Trophoblast cell (in vitro differentiated cells and primary cell): Measurements from ENCODE around the gene SLC51B.
"Not testable (repeated sequence)": the region's sequence is repeated elsewhere in the genome, so short reads cannot be mapped to it uniquely, and the experiment has no call there.

Experiments used
- DNase-seq, 2 donors: peaks; one replicate each; pipeline ENCODE4 v3.0.0-alpha.2; 2016
- H2AFZ ChIP-seq: 2 replicates; pipeline ENCODE4 v1.6.1; 2013; ENCODE audit warnings: low read length, moderate library complexity, mild to moderate bottlenecking; ENCODE audit not compliant: insufficient read depth, poor library complexity
- H2AK5ac ChIP-seq: 2 replicates; pipeline ENCODE4 v1.6.1; 2013; ENCODE audit warnings: mild to moderate bottlenecking, low read length
- H2BK120ac ChIP-seq: 2 replicates; pipeline ENCODE4 v1.6.1; 2013; ENCODE audit warnings: low read length, mild to moderate bottlenecking, moderate library complexity; ENCODE audit not compliant: insufficient read depth, poor library complexity
- H2BK12ac ChIP-seq: 2 replicates; pipeline ENCODE4 v1.6.1; 2013; ENCODE audit warnings: mild to moderate bottlenecking, low read length, moderate library complexity
- H2BK5ac ChIP-seq: 2 replicates; pipeline ENCODE4 v1.6.1; 2013; ENCODE audit warnings: low read length, low read depth, moderate library complexity, mild to moderate bottlenecking; ENCODE audit not compliant: poor library complexity
- H3K14ac ChIP-seq: 2 replicates; pipeline ENCODE4 v1.6.1; 2013; ENCODE audit warnings: mild to moderate bottlenecking, low read length
- H3K18ac ChIP-seq: 2 replicates; pipeline ENCODE4 v1.6.1; 2013; ENCODE audit warnings: mild to moderate bottlenecking, low read length
- H3K23ac ChIP-seq: 2 replicates; pipeline ENCODE4 v1.6.1; 2013; ENCODE audit warnings: low read length
- H3K27ac ChIP-seq: 2 replicates; pipeline ENCODE4 v1.5.1; 2013; ENCODE audit warnings: low read depth, mild to moderate bottlenecking, inconsistent platforms, low read length, moderate library complexity
- H3K27me3 ChIP-seq: 2 replicates; pipeline ENCODE4 v1.6.1; 2013; ENCODE audit warnings: inconsistent platforms, mild to moderate bottlenecking, low read length, moderate library complexity; ENCODE audit not compliant: insufficient read depth
- H3K36me3 ChIP-seq, 2 experiments: 1 replicate in 1 of 2; 2 replicates in 1 of 2; pipeline ENCODE4 v1.6.1; 2013; ENCODE audit warnings: low read length in 2 of 2, mild to moderate bottlenecking in 2 of 2, moderate library complexity in 1 of 2; ENCODE audit not compliant: insufficient read depth in 2 of 2, control insufficient read depth in 1 of 2
- H3K4ac ChIP-seq: 2 replicates; pipeline ENCODE4 v1.6.1; 2013; ENCODE audit warnings: low read depth, mild to moderate bottlenecking, low read length, moderate library complexity
- H3K4me1 ChIP-seq, 2 experiments: 1 replicate in 1 of 2; 2 replicates in 1 of 2; pipeline ENCODE4 v1.6.1; 2013; ENCODE audit warnings: low read length in 2 of 2, mild to moderate bottlenecking in 2 of 2, moderate library complexity in 1 of 2; ENCODE audit not compliant: insufficient read depth in 2 of 2, control insufficient read depth in 1 of 2
- H3K4me2 ChIP-seq: 2 replicates; pipeline ENCODE4 v1.6.1; 2013; ENCODE audit warnings: inconsistent platforms, mild to moderate bottlenecking, low read length, moderate library complexity
- H3K4me3 ChIP-seq: 2 replicates; pipeline ENCODE4 v1.5.1; 2013; ENCODE audit warnings: mild to moderate bottlenecking, low read depth, low read length, inconsistent platforms
- H3K79me1 ChIP-seq: one replicate; pipeline ENCODE4 v1.6.1; 2013; ENCODE audit warnings: low read length
- H3K79me2 ChIP-seq: 2 replicates; pipeline ENCODE4 v1.6.1; 2013; ENCODE audit warnings: low read length, mild to moderate bottlenecking; ENCODE audit not compliant: control insufficient read depth, insufficient read depth, poor library complexity
- H3K9ac ChIP-seq: 2 replicates; pipeline ENCODE4 v1.6.1; 2013; ENCODE audit warnings: mild to moderate bottlenecking, low read length
- H3K9me3 ChIP-seq: 2 replicates; pipeline ENCODE4 v1.6.1; 2013; ENCODE audit warnings: low read depth, mild to moderate bottlenecking, control low read depth, inconsistent platforms, low read length; ENCODE audit not compliant: insufficient read depth
- H4K12ac ChIP-seq: 2 replicates; pipeline ENCODE4 v1.6.1; 2013; ENCODE audit warnings: low read depth, mild to moderate bottlenecking, low read length, moderate library complexity
- H4K8ac ChIP-seq: 2 replicates; pipeline ENCODE4 v1.6.1; 2013; ENCODE audit warnings: low read depth, mild to moderate bottlenecking, low read length, moderate library complexity
- H4K91ac ChIP-seq: one replicate; pipeline ENCODE4 v1.6.1; 2013; ENCODE audit warnings: low read depth, mild to moderate bottlenecking, low read length, moderate library complexity
- WGBS: extraction: QIAGEN DNeasy Blood & Tissue Kit; methylation state at CpG from one replicate; pipeline ENCODE4 v1.1.7; 2013; ENCODE audit warnings: missing lambda C conversion rate; ENCODE audit not compliant: insufficient read length, insufficient coverage; ENCODE audit errors: extremely low coverage; 5-methylcytosine and 5-hydroxymethylcytosine counted together

The SLC51B gene

DNA sequence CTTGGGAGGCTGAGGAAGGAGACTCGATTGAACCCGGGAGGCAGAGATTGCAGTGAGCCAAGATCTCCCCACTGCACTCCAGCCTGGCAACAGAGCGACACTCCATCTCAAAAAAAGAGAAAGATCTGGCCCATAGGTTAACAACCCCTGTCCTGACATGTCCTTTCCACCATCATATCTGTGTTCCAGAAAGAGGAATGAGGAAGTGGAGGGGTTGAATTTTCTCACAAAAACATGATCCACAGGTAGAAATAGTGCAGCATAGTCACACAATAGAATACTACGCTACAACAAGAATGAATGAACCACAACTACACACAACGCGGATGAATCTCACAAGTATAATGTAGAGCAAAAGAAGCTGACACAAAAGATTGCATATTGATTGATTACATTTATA is 4.7 kb upstream of the SLC51B start:
- no peak overlapping the region for H2AK5ac ChIP-seq
- no peak for DNase-seq
- no peak overlapping the region for H3K4ac ChIP-seq
- H3K4me2 ChIP-seq, result no peak overlapping the region
- no peak overlapping the region for H3K9ac ChIP-seq
- no peak overlapping the region for H3K14ac ChIP-seq
- H3K79me1 ChIP-seq, result no peaks in the 10 kb centered on the region
- WGBS, result no CpG with 5 or more reads among the region's 6 CpGs
- H3K79me2 ChIP-seq, result no peaks in the 10 kb centered on the region
- H3K36me3 ChIP-seq, result no peaks in the 10 kb centered on the region
- H3K18ac ChIP-seq, result no peak overlapping the region
- no peaks in the 10 kb centered on the region for H3K9me3 ChIP-seq
- H3K27me3 ChIP-seq, result no peaks in the 10 kb centered on the region
- H2BK5ac ChIP-seq, result no peak overlapping the region
- H2BK120ac ChIP-seq, result no peak overlapping the region
- no peak overlapping the region for H2AFZ ChIP-seq
- no peak overlapping the region for H4K8ac ChIP-seq
- no peak overlapping the region for H3K4me3 ChIP-seq
- H4K91ac ChIP-seq, result no peak overlapping the region
- no peak overlapping the region for H4K12ac ChIP-seq
- no peak overlapping the region for H2BK12ac ChIP-seq
- H3K4me1 ChIP-seq, result no peaks in the 10 kb centered on the region
- H3K27ac ChIP-seq, result no peak overlapping the region
- H3K23ac ChIP-seq, result no peak overlapping the region

GRCh38 chr15:65041787-65042186 is 3.4 kb upstream of the SLC51B start:
- H3K4me3 ChIP-seq, result no peak overlapping the region
- no peak overlapping the region for H3K4ac ChIP-seq
- H3K18ac ChIP-seq, result no peak overlapping the region
- H3K79me2 ChIP-seq, result no peaks in the 10 kb centered on the region
- no peak overlapping the region for H2AK5ac ChIP-seq
- no peaks in the 10 kb centered on the region for H3K79me1 ChIP-seq
- no peak overlapping the region for H4K8ac ChIP-seq
- no peak for DNase-seq
- WGBS, result no CpG with 5 or more reads among the region's 2 CpGs
- no peaks in the 10 kb centered on the region for H3K27me3 ChIP-seq
- H3K36me3 ChIP-seq, result no peaks in the 10 kb centered on the region
- no peaks in the 10 kb centered on the region for H3K4me1 ChIP-seq
- H3K27ac ChIP-seq, result no peak overlapping the region
- H2BK5ac ChIP-seq, result no peak overlapping the region
- H2AFZ ChIP-seq, result no peak overlapping the region
- no peak overlapping the region for H4K91ac ChIP-seq
- no peak overlapping the region for H2BK12ac ChIP-seq
- no peak overlapping the region for H3K4me2 ChIP-seq
- H3K9me3 ChIP-seq, result no peaks in the 10 kb centered on the region
- H3K14ac ChIP-seq, result no peak overlapping the region
- no peak overlapping the region for H4K12ac ChIP-seq
- H3K23ac ChIP-seq, result no peak overlapping the region
- no peak overlapping the region for H3K9ac ChIP-seq
- H2BK120ac ChIP-seq, result no peak overlapping the region

GRCh38 chr15:65042776-65043327 is 2.3 kb upstream of the SLC51B start:
- no peak overlapping the region for H2BK5ac ChIP-seq
- no peaks in the 10 kb centered on the region for H3K79me1 ChIP-seq
- no peak for DNase-seq
- H3K4me1 ChIP-seq, result no peaks in the 10 kb centered on the region
- no peak overlapping the region for H4K8ac ChIP-seq
- H4K12ac ChIP-seq, result no peak overlapping the region
- H3K27ac ChIP-seq, result no peak overlapping the region
- H3K36me3 ChIP-seq, result no peaks in the 10 kb centered on the region
- WGBS, result no CpG with 5 or more reads among the region's 4 CpGs
- H3K4ac ChIP-seq, result no peak overlapping the region
- H3K18ac ChIP-seq, result no peak overlapping the region
- no peaks in the 10 kb centered on the region for H3K79me2 ChIP-seq
- peak overlapping the region; percentile 18 for H3K4me3 ChIP-seq
- no peak overlapping the region for H2AK5ac ChIP-seq
- no peak overlapping the region for H3K9ac ChIP-seq
- H3K27me3 ChIP-seq, result no peaks in the 10 kb centered on the region
- no peak overlapping the region for H4K91ac ChIP-seq
- no peak overlapping the region for H3K14ac ChIP-seq
- no peak overlapping the region for H2BK12ac ChIP-seq
- H3K9me3 ChIP-seq, result no peaks in the 10 kb centered on the region
- H2AFZ ChIP-seq, result no peak overlapping the region
- no peak overlapping the region for H3K23ac ChIP-seq
- no peak overlapping the region for H3K4me2 ChIP-seq
- no peak overlapping the region for H2BK120ac ChIP-seq

- WGBS, result no CpG with 5 or more reads among the region's 5 CpGs
- not testable (repeated sequence) for H3K79me2 ChIP-seq, H2BK5ac ChIP-seq, H3K27me3 ChIP-seq, H3K9me3 ChIP-seq, H3K4me1 ChIP-seq, H4K8ac ChIP-seq, H3K4ac ChIP-seq, H2BK12ac ChIP-seq, H3K4me2 ChIP-seq, H3K14ac ChIP-seq, H3K79me1 ChIP-seq, H3K4me3 ChIP-seq, DNase-seq, H3K9ac ChIP-seq, H3K27ac ChIP-seq, H4K12ac ChIP-seq, H2AFZ ChIP-seq, H4K91ac ChIP-seq, H2BK120ac ChIP-seq, H3K18ac ChIP-seq, H3K36me3 ChIP-seq, H3K23ac ChIP-seq, H2AK5ac ChIP-seq
Measured at GRCh38 chr15:65044218-65044617, 969 bp upstream of the SLC51B start.
